T follicular helper cell (primary cell): ENCODE results near the gene MFSD1.

ENCODE experiments used
- DNase-seq: peaks from one replicate; pipeline ENCODE4 v3.0.0-alpha.2; 2020; ENCODE audit warnings: low read depth

MFSD1 gene

DNA sequence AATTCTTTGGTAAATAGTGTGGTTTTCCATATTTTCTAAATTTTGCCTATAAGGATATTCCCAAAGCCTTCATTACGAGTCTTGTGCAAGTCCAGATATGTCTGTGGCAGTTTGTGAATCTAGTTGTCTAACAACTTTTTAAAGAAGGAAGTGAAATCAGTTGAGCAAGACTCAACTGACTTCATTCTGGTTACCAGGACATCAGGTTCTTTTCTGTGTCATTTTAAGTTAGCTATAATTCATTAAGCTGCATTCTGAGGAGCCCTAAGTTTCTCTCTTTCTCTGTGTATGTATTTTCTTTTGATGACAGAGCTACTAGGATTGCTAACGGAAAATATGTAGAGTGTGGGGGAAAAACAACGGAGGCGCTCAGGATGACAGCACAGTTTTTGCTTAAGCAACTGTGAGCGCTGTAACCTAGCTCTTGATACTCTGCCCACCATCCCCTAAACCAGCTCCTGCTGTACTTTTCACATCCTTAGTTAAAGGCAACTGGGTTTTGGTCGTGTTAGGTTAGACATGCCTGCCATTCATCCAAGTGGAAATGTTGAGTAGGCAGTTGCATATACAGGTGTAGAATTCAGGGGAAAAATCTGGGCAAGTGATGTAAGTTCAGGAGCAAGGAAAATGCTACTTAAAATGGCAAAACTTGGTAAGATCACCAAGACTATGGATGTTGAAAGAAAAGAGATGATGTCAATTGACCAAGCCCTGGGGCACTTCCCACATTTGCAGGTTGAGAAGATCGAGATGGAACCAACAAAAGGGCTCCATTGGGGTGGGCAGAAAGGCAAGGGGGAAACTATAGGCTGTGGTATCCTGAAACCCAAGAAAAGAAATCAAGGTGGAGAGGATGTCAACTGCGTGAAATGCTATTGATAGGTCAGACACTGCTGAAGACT is 9.2 kb downstream of the MFSD1 start:
- DNase-seq: no peak

DNA sequence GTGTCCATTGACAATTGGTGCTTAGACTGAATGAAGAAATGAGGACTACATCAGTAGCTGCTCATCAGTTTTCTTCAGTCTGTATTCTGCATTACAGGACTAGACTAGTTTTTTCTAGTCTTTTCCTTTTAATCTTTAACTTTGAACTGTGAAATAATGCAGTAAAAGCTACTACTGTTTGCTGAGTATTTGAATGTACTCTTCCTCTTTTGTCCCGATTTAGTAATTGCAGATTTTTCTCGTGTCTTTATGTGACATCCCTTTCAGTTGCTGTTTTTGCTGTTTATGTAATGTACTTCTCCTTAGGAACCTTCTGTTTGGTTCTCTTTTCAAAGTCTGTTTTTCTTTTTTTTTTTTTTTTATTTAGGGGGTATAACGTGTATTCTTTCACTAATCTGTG is 17.4 kb downstream of the MFSD1 start:
- no peak for DNase-seq

GRCh38 chr3:158820521-158820920 is 18.7 kb downstream of the MFSD1 start:
- DNase-seq: no peak

DNA sequence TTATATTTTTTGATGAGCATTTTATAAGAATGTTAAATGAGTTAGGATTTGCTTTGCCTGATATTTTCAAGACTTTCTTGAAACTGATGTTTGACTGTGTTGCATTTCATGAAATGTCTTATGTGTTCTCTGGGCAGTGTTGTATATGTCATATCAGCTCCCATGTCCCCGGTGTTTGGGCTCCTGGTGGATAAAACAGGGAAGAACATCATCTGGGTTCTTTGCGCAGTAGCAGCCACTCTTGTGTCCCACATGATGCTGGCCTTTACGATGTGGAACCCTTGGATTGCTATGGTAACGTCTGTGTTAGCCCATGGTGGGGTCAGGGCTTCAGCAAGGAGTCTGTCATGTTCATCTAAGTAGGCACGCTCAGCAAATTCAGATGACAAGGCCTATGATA is 20.0 kb downstream of the MFSD1 start:
- no peak for DNase-seq

GRCh38 chr3:158823426-158823825 is 21.6 kb downstream of the MFSD1 start:
- no peak for DNase-seq

DNA sequence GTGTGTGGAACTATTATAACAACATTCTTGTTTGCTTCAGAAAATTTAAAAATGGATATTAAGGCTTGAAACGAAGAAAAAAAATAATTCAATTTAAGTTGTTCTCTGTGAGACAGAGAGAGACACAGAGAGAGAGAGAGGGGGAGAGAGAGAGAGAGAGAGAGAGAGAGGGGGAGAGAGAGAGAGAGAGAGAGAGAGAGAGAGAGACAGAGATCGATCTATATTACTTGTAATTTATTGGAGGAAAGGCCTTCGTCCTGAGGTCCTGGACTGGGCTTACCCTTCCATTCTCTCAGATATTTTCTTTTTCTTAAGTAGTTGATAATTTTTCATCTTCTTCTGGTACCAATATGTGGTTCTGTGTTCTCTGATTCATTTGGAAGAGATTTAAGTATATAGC is 25.9 kb downstream of the MFSD1 start:
- no peak for DNase-seq

- no peak for DNase-seq
Observed at GRCh38 chr3:158830391-158830790, 28.5 kb downstream of the MFSD1 start.

GRCh38 chr3:158831861-158832260 is 30.0 kb downstream of the MFSD1 start:
- no peak for DNase-seq

GRCh38 chr3:158835631-158836030 is 33.8 kb downstream of the MFSD1 start:
- DNase-seq: no peak

DNA sequence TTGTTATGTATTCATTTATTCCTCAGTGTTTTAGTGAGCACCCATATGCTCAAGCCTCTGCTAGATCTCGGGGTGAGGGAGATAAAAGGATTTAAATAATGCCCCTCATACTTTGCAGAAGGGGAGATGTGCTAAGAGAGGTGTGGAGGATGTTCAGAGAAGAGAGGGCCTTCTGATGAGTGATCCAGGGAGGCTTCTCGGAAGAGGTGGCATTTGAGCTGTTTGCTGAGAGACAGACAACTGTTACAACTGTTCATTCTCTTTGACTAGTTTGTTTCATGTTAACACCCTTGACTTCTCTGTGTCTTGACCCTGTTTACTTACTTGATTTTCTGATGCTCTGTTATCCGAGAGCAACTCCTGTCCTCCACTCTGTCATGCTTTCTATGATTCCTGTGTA is 34.5 kb downstream of the MFSD1 start:
- DNase-seq: no peak

DNA sequence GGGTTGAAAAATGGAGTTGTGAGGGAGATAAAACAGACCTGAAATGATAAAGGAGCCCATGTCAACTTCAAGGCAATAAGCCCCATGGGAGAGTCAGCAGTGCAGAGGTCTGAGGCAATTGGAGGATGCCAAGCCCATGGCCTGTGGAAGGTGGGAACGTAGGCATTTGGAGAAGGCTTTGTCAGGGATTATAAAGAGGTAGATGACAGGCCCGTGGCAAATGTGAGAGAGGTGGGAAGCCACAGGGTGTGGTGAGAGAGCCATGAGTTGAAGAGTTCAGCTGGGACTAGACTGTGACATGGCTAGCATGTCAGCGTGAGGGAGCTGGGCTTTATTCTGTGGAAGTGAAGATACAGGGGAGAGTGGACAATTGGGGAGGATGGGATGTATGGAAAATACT is 35.4 kb downstream of the MFSD1 start:
- DNase-seq: no peak

DNA sequence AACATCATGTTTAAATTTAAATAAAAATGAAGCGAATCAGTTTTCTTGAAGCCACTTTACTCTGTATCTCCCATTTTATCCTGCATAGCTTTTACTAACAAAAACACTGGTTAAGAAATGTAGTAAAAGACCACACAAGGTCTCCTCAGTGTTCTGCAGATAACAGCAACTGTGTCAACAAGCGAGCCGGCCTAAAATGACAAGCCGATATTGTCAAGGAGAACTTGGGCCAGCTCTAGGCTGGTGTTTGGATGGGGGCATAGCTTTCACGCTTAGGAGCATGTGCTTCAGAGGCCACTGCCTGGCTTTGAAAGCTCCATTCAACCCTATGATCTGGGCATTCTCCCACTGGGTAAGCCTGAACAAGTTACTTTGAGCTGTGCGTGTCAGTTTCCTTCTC is 38.1 kb downstream of the MFSD1 start:
- DNase-seq: no peak

DNA sequence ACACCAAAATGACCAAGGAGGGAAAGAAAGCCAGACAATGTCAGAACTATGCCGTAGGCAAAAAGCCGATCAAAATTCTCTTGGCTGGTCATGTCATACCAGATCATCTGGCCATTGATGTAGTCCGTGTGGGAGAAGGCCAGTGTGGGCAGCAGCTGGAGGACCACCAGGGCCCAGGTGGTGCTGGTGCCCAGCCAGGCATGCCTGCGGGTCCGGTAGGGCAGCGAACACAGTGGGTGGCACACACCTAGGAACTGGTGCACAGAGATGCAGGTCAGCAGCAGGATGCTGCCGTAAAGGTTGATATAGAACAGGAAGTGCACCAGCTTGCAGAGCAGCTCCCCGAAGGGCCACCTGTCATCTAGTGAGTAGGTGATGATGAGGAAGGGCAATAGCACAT is 39.5 kb downstream of the MFSD1 start:
- no peak for DNase-seq

DNA sequence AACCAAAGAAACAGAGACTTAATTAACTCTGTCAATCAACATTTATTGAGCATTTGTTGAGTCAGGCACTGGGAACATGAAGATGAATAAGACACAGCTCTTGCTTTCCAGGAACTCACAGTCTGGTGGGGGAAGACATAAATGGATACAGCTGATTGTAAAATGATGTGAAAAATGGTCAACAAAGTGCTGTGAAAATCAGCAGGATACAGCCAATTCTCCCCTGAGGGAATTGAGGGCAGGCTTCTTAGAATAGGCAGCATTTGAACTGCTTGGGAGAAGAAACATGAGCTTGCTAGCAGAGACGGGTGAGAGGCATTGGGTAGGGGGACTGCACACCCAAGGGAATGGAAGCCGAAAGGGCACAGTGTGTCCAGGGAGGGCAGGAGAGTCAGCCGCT is 41.1 kb downstream of the MFSD1 start:
- DNase-seq: no peak

- peak; percentile 4 for DNase-seq
Observed at GRCh38 chr3:158845765-158846350, 44.0 kb downstream of the MFSD1 start.

DNA sequence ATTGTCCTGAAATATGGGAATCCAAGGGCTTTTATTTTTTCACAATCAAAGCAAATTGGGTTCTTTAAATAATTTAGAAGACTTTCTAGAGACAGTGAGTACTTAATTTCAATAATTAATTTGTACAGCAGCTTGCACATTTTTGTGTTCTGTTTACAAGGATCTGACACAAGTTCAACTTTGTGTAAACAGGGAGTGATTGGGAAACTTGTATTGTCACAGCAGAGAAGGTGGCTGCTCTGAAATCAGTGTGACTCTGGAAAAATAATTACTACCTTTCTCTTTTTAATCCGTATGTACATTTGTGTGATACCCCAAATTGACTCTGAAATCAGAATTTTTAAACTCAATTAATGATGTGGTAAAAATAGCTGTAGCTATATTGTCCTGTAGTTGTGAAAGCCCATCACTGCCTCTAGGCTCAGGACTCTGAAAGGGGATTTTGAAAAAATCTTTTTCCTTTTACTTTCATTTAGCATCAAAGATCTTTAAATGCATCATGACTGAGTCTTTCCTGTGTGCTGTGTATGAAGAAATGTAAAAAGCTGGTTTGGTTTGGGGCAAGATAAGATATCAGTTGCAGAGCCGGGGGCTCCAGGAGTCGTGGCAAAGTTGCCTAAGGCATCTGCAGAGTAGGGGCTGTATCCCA is 45.1 kb downstream of the MFSD1 start:
- no peak for DNase-seq

DNA sequence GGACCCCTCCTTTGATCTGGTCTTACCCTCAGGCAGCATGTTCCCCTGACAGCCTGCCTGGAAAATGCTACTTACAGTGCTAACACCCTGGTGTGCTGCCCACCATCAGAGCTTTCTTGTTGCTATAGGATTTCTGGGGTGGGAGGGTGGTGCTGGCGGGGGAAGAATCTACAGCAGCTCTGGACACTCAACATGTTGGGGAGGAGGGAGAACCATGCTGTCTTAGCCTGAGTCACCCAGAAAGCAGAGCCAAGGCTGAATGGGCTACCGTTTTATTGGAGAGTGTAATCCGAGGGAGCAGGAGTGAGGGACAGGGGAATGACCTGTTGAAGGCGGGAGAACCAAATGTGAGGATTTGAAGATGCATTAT is 45.6 kb downstream of the MFSD1 start:
- DNase-seq: no peak

DNA sequence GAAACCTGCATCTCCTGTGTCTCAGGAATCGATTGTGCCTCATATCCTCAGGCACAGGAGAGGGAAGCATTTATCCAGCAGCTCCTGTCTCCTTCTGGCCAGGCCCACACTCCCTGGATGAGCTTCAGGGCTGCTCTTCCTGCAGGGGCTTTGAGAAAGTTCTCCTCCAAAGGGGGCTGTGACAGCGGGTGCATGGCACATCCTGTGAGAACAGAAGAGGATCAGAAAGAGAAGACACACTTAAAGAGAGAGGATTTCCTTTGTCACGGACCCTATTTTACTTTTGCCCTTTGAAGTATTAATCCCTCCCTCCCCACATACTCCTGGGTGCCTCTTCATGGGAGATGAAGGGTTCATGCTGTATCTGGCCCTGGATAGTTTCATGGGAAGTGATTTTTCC is 46.0 kb downstream of the MFSD1 start:
- no peak for DNase-seq

- no peak for DNase-seq
Observed at GRCh38 chr3:158849757-158850156, 47.9 kb downstream of the MFSD1 start.

- DNase-seq: no peak
Observed at GRCh38 chr3:158859362-158859761, 57.5 kb downstream of the MFSD1 start.

DNA sequence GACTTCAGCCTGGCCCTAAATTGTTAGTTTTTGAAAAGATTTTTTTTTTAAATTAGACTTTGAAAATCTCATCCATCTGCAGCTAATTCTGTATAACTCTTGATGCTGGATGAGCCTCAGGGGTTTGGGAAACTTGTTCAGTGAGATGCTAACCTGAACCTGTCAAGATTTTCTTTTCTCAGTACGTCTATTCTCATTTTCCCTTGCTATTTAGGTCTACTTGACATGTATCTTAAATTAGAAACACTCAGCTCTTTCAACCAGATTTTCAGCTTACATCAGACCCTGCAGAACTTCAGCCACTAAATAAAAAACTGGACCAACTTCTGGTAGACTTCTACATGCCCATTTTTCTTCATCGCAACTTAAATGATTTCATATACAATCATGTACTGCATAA is 61.4 kb downstream of the MFSD1 start:
- no peak for DNase-seq

- DNase-seq: no peak
Observed at GRCh38 chr3:158864492-158864891, 62.6 kb downstream of the MFSD1 start.

- DNase-seq: no peak
Observed at GRCh38 chr3:158875700-158876099, 73.8 kb downstream of the MFSD1 start.
